ENCODE measurements around the gene TCP1. TPM values are rescaled to one million over a fixed set of nuclear protein-coding genes. Genes with fewer than 3 reads are reported as not detected.

TCP1 gene
- total and polyA plus RNA-seq, 9 of the 15 experiments (the other 6 are each of a cell fraction or from before 2014, with no cell fraction given) = 331 to 801 (median 645) TPM

GRCh38 chr6:159762681-159763293 lies 26.6 kb downstream of the TCP1 start (continued):
- peak; percentile 42; the same call in 1 of the 2 replicates for TF ChIP-seq MGA (IDR thresholded peaks at IDR 0.05)
- TF ChIP-seq ZSCAN29 (IDR thresholded peaks at IDR 0.05) = peak; percentile 0; the same call in 1 of the 2 replicates
- TF ChIP-seq NR2C1 (IDR thresholded peaks at IDR 0.05) = no peak
- TF ChIP-seq NR2C1 (tag; IDR thresholded peaks at IDR 0.05) = 0 out of 2 replicates have a peak, but pooled peaks have one; percentile 21
- TF ChIP-seq NR2C2 (CRISPR knock-in tag; IDR thresholded peaks at IDR 0.05) = 0 out of 2 replicates have a peak, but pooled peaks have one; percentile 37
- no peak for TF ChIP-seq NR2C2 (tag; IDR thresholded peaks at IDR 0.05)
- no peak for TF ChIP-seq ZKSCAN8 (CRISPR knock-in tag; IDR thresholded peaks at IDR 0.05)
- TF ChIP-seq JUN (IDR thresholded peaks at IDR 0.05; ENCODE audit: borderline replicate concordance, low read depth, low read length) = no peak
- TF ChIP-seq JUN (CRISPR knock-in tag; IDR thresholded peaks at IDR 0.05; ENCODE audit: borderline replicate concordance) = peak; percentile 30; the same call in 1 of the 2 replicates
- no peak for TF ChIP-seq PTBP1 (IDR thresholded peaks at IDR 0.05; ENCODE audit: low read depth, low read length)
- TF ChIP-seq PHF8 (IDR thresholded peaks at IDR 0.05; ENCODE audit: borderline replicate concordance, low read length) = no peak

All from K562 (cell line).